DOHH2 (cell line): ENCODE data around the gene IFNG.
"Not testable (repeated sequence)": the region's sequence is repeated elsewhere in the genome, so short reads cannot be mapped to it uniquely, and the experiment has no call there.

Experiments used
- H3F3A ChIP-seq: fragments of 200-600 bp; sonication (generic), shearing (Covaris generic); 2 replicates; pipeline ENCODE4 v1.6.0; 2016; ENCODE audit warnings: antibody characterized with exemption, mild to moderate bottlenecking; ENCODE audit not compliant: control insufficient read depth, insufficient read depth
- H3K27ac ChIP-seq: fragments of 200-600 bp; sonication (generic); 2 replicates; pipeline ENCODE4 v1.5.1; 2014; ENCODE audit warnings: low read depth, mild to moderate bottlenecking, low read length, moderate library complexity
- H3K27me3 ChIP-seq: fragments of 200-600 bp; sonication (generic); 2 replicates; pipeline ENCODE4 v1.6.1; 2014; ENCODE audit warnings: mild to moderate bottlenecking, low read length, mixed read lengths; ENCODE audit not compliant: control insufficient read depth
- H3K36me3 ChIP-seq: fragments of 200-600 bp; sonication (generic); 2 replicates; pipeline ENCODE4 v1.6.1; 2014; ENCODE audit warnings: mild to moderate bottlenecking, low read length, moderate library complexity, mixed read lengths; ENCODE audit not compliant: control insufficient read depth
- H3K4me1 ChIP-seq: fragments of 200-600 bp; sonication (generic); 2 replicates; pipeline ENCODE4 v1.6.1; 2014; ENCODE audit warnings: mild to moderate bottlenecking, low read length, mixed read lengths; ENCODE audit not compliant: control insufficient read depth
- H3K4me2 ChIP-seq: fragments of 200-600 bp; sonication (generic); 2 replicates; pipeline ENCODE4 v1.6.0; 2014; ENCODE audit warnings: mild to moderate bottlenecking, low read length, moderate library complexity
- H3K4me3 ChIP-seq: fragments of 200-600 bp; sonication (generic); 2 replicates; pipeline ENCODE4 v1.5.1; 2014; ENCODE audit warnings: mild to moderate bottlenecking, low read length, mixed read lengths
- H3K79me2 ChIP-seq: fragments of 200-600 bp; sonication (generic); 2 replicates; pipeline ENCODE4 v1.6.1; 2014; ENCODE audit warnings: mild to moderate bottlenecking, low read length, mixed read lengths; ENCODE audit not compliant: control insufficient read depth
- H3K9me2 ChIP-seq: fragments of 200-600 bp; sonication (generic); replicated peaks from 2 replicates; pipeline ENCODE4 v1.6.1; 2014; ENCODE audit warnings: mild to moderate bottlenecking, low read length, mixed read lengths; ENCODE audit not compliant: control insufficient read depth
- H3K9me3 ChIP-seq: fragments of 200-600 bp; sonication (generic); 2 replicates; pipeline ENCODE4 v1.6.1; 2014; ENCODE audit warnings: antibody characterized with exemption, low read length, mixed read lengths; ENCODE audit not compliant: control insufficient read depth, insufficient read depth
- H4K20me1 ChIP-seq: fragments of 200-600 bp; sonication (generic); 2 replicates; pipeline ENCODE4 v1.6.0; 2014; ENCODE audit warnings: low read depth, mild to moderate bottlenecking, antibody characterized with exemption, low read length, moderate library complexity; ENCODE audit not compliant: control insufficient read depth, insufficient read depth
- EZH2phosphoT487 ChIP-seq: fragments of 200-600 bp; sonication (generic); IDR thresholded peaks from 2 replicates; pipeline ENCODE4 v1.6.1; 2017; ENCODE audit warnings: borderline replicate concordance, mild to moderate bottlenecking, antibody characterized with exemption, low read length, moderate library complexity, mixed read lengths
- TF ChIP-seq, protein P1 (sequence below): fragments of 200-600 bp; sonication (generic); IDR thresholded peaks from one replicate; pipeline ENCODE4 v1.5.1; 2014; ENCODE audit warnings: antibody characterized with exemption, mild to moderate bottlenecking, low read depth, low read length; ENCODE audit not compliant: poor library complexity, severe bottlenecking

The IFNG gene

DNA sequence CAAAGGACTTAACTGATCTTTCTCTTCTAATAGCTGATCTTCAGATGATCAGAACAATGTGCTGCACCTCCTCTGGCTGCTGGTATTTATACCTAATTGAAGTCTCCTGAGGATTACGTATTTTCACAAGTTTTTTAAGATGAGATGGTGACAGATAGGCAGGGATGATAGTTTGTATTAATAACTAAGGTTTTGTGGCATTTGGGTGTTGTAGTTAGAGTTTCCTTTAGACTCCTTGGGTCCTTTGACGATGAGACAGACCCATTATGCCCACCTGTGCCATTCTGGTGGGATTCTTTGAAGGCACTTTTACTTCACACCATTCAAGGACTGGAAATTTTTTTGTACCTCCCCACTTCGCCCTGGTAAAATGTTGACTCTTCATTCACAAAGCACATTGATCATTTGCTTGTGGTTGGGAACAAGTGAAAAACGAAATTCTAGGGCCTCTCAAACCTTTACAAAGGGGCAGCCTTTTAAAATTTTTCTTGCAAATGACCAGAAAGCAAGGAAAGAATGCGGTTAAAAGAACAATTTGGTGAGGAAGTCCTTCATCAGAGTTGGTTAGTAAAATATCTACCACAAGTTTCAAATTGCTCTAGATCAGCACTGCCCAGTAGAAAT lies at the start of gene IFNG:
Gene IFNG, minus strand, starts transcription at position 60 of the 624 bp plus-strand sequence. CDS start 125 bp downstream, outside the sequence.
- H3K9me3 ChIP-seq: no peaks in the 10 kb centered on the region
- no peak within 1 kb of the TSS for H3K4me3 ChIP-seq
- H3K36me3 ChIP-seq: no peaks in the 10 kb centered on the region
- no peaks in the 10 kb centered on the region for H4K20me1 ChIP-seq
- no peaks in the 10 kb centered on the region for H3K9me2 ChIP-seq
- H3F3A ChIP-seq: peaks cover 6% of the 10 kb centered on the region
- TF ChIP-seq, protein P1, sequence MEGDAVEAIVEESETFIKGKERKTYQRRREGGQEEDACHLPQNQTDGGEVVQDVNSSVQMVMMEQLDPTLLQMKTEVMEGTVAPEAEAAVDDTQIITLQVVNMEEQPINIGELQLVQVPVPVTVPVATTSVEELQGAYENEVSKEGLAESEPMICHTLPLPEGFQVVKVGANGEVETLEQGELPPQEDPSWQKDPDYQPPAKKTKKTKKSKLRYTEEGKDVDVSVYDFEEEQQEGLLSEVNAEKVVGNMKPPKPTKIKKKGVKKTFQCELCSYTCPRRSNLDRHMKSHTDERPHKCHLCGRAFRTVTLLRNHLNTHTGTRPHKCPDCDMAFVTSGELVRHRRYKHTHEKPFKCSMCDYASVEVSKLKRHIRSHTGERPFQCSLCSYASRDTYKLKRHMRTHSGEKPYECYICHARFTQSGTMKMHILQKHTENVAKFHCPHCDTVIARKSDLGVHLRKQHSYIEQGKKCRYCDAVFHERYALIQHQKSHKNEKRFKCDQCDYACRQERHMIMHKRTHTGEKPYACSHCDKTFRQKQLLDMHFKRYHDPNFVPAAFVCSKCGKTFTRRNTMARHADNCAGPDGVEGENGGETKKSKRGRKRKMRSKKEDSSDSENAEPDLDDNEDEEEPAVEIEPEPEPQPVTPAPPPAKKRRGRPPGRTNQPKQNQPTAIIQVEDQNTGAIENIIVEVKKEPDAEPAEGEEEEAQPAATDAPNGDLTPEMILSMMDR: no peak
- TF ChIP-seq EZH2phosphoT487: no peak
- H3K27ac ChIP-seq: no peak within 1 kb of the TSS
- H3K4me1 ChIP-seq: peaks cover 25% of the 10 kb centered on the region
- H3K79me2 ChIP-seq: no peaks in the 10 kb centered on the region
- no peaks in the 10 kb centered on the region for H3K27me3 ChIP-seq
- no peak within 1 kb of the TSS for H3K4me2 ChIP-seq

DNA sequence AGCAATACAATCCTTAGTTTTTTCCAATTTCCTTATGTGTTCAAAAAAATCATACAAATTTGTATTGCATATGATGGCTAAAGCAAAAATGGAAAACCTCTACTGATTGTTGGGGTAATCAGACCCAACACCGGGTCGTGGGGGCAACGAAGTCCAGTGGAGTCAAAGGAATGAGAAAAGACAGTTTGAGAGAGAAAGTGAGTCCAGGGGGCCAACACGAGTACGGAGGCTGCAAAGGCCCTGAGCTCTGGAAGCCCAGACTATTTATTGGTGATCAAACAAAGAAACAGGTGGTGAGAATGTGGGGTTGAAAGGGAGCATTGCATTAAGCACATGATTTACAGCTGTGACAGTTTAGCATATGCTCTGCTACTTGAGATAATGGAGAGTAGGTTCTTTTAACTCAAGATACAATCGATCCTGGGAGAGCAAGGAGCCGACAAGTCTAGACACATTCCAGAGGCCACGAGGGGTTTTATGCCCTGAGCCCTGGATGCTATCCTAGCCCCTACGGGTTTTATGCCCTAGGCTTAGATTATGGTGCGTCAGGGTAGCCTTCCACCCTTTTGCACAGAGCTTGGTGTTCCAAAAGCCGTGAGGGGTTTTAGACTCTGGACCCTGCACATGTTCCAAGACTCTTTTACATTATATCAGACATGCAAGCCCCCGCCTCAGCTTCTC lies 49.6 kb upstream of the IFNG start:
- H3K36me3 ChIP-seq, H3K27me3 ChIP-seq, H3K4me1 ChIP-seq, H3K9me2 ChIP-seq, H3K4me2 ChIP-seq, H3K9me3 ChIP-seq, H3K27ac ChIP-seq, H4K20me1 ChIP-seq, H3K79me2 ChIP-seq, H3F3A ChIP-seq, H3K4me3 ChIP-seq: not testable (repeated sequence)

DNA sequence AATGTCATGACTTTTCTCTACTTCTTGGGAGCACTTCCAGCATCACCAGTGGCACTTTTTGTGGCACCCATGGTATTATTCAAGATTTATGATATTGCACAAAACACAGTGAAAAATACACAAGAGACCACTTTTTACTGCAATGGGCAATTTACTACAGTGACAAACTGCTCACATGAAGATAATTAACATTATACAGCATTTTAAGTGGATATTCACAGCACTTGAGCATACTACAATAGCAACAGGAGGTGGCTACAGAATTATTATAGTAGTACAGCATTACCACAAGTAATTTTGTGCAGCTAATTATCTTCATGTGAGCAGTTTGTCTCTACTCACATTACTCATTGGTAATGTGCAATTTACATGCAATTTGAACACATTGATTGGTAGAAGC lies 47.7 kb upstream of the IFNG start:
- Histone ChIP-seq H3K9me3 (no peaks in the 10 kb centered on the region), H4K20me1 (no peaks in the 10 kb centered on the region), H3K4me1 (no peaks in the 10 kb centered on the region), H3F3A (no peaks in the 10 kb centered on the region), H3K79me2 (no peaks in the 10 kb centered on the region), H3K4me2 (no peak overlapping the region), H3K27me3 (peaks cover 9% of the 10 kb centered on the region), H3K36me3 (no peaks in the 10 kb centered on the region), H3K9me2 (no peaks in the 10 kb centered on the region), H3K27ac (no peak overlapping the region), H3K4me3 (no peak overlapping the region)
- TF ChIP-seq, protein P1: no peak
- no peak for TF ChIP-seq EZH2phosphoT487

DNA sequence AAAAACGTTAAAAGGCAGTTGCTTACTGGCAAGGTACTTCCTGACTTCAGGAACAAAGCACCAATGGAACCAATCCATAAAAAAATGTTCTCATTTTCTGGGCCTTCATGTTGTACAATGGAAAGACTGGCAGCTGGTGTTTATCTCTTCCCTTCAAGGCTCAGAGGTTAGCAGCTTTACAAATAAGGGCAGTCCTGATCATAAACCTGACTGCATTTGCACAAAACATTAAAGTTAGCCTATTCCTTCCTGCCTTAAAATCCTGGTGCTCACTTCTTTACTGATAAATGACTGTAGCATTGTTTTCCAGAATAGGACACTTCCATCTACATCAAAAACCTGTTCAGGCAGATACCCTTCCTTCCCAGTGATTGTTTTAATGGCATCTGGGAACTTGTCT lies 46.9 kb upstream of the IFNG start:
- no peaks in the 10 kb centered on the region for H3K9me2 ChIP-seq
- H3K4me3 ChIP-seq: no peak overlapping the region
- peaks cover 11% of the 10 kb centered on the region for H3K27me3 ChIP-seq
- no peaks in the 10 kb centered on the region for H3F3A ChIP-seq
- no peaks in the 10 kb centered on the region for H3K4me1 ChIP-seq
- no peak overlapping the region for H3K4me2 ChIP-seq
- H3K36me3 ChIP-seq: no peaks in the 10 kb centered on the region
- no peaks in the 10 kb centered on the region for H3K9me3 ChIP-seq
- no peaks in the 10 kb centered on the region for H4K20me1 ChIP-seq
- no peak for TF ChIP-seq EZH2phosphoT487
- TF ChIP-seq, protein P1: no peak
- no peaks in the 10 kb centered on the region for H3K79me2 ChIP-seq
- no peak overlapping the region for H3K27ac ChIP-seq
